Transverse colon (tissue), 4 donors: ENCODE measurements around the gene DBNL.

Source experiments
- EP300 ChIP-seq: sonication (generic); formaldehyde crosslinking; IDR thresholded peaks from one replicate; pipeline ENCODE4 v1.6.1; 2017; ENCODE audit warnings: antibody characterized with exemption, low read depth
- POLR2AphosphoS5 ChIP-seq, 3 donors: sonication (generic); formaldehyde crosslinking; IDR thresholded peaks; one replicate each; pipeline ENCODE4 v1.6.1; 2016; ENCODE audit warnings: antibody characterized with exemption in 3 of 3
- TF ChIP-seq, protein P1 (sequence below), 5 experiments: fragments of 200-600 bp in 3 of 5; fragments of 450-650 bp in 2 of 5; sonication (generic) in 3 of 5; IDR thresholded peaks; 1 replicate in 2 of 5; 2 replicates in 3 of 5; pipeline ENCODE4 v1.5.1; 2016 to 2017; ENCODE audit warnings: antibody characterized with exemption in 5 of 5, inconsistent platforms in 3 of 5, mild to moderate bottlenecking in 2 of 5, moderate library complexity in 1 of 5

DNA sequence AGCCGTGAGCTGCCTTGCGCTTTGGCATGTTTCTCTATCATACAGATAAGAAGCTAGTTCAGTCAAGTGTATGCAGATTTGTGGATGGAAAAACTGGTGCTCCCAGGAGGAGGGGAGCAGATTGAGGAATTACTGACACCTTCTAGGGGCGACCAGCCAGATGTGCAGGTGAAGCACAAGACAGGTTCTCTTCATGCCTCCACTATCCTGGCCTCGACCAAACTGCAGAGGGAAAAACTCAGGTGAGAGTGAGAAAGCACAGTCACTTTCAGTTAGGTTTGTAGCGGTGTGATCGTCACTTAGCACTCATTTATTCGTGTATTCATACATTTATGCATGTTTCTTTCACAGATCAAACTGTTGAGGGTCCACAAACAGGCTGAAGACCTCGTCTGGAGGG lies 600 bp upstream of the DBNL start:
- TF ChIP-seq, protein P1, sequence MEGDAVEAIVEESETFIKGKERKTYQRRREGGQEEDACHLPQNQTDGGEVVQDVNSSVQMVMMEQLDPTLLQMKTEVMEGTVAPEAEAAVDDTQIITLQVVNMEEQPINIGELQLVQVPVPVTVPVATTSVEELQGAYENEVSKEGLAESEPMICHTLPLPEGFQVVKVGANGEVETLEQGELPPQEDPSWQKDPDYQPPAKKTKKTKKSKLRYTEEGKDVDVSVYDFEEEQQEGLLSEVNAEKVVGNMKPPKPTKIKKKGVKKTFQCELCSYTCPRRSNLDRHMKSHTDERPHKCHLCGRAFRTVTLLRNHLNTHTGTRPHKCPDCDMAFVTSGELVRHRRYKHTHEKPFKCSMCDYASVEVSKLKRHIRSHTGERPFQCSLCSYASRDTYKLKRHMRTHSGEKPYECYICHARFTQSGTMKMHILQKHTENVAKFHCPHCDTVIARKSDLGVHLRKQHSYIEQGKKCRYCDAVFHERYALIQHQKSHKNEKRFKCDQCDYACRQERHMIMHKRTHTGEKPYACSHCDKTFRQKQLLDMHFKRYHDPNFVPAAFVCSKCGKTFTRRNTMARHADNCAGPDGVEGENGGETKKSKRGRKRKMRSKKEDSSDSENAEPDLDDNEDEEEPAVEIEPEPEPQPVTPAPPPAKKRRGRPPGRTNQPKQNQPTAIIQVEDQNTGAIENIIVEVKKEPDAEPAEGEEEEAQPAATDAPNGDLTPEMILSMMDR (IDR thresholded peaks at IDR 0.05), result no peak
- TF ChIP-seq POLR2AphosphoS5 (IDR thresholded peaks at IDR 0.05), result no peak
- TF ChIP-seq EP300, result no peak
